ENCODE measurements around the gene NEB. TPM values are rescaled to one million over a fixed set of nuclear protein-coding genes. Genes with fewer than 3 reads are reported as not detected.
"Not testable (repeated sequence)": the region's sequence is repeated elsewhere in the genome, so short reads cannot be mapped to it uniquely, and the experiment has no call there.

The NEB gene
- total and polyA plus RNA-seq, 2 experiments from 2014 or later = 0.40 to 1.2 TPM

- no peak for DNase-seq (ENCODE audit: low read depth in 1 of 2, low spot score in 1 of 2)
- TF ChIP-seq, protein P1, sequence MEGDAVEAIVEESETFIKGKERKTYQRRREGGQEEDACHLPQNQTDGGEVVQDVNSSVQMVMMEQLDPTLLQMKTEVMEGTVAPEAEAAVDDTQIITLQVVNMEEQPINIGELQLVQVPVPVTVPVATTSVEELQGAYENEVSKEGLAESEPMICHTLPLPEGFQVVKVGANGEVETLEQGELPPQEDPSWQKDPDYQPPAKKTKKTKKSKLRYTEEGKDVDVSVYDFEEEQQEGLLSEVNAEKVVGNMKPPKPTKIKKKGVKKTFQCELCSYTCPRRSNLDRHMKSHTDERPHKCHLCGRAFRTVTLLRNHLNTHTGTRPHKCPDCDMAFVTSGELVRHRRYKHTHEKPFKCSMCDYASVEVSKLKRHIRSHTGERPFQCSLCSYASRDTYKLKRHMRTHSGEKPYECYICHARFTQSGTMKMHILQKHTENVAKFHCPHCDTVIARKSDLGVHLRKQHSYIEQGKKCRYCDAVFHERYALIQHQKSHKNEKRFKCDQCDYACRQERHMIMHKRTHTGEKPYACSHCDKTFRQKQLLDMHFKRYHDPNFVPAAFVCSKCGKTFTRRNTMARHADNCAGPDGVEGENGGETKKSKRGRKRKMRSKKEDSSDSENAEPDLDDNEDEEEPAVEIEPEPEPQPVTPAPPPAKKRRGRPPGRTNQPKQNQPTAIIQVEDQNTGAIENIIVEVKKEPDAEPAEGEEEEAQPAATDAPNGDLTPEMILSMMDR (IDR thresholded peaks at IDR 0.05; ENCODE audit: low read depth, low read length) = no peak
- H3K4me1 ChIP-seq (ENCODE audit: low read depth) = peaks cover 37% of the 10 kb centered on the region
- H3K9me3 ChIP-seq (ENCODE audit: low read depth) = no peaks in the 10 kb centered on the region
- no peaks in the 10 kb centered on the region for H3K27me3 ChIP-seq
- no peak overlapping the region for H3K27ac ChIP-seq
- no peaks in the 10 kb centered on the region for H3K36me3 ChIP-seq
- H3K4me3 ChIP-seq = no peak overlapping the region
Measured at GRCh38 chr2:151758744-151759143, 24.5 kb upstream of the NEB start.

GRCh38 chr2:151757861-151758260 lies 23.6 kb upstream of the NEB start:
- peaks cover 37% of the 10 kb centered on the region for H3K4me1 ChIP-seq (ENCODE audit: low read depth)
- no peaks in the 10 kb centered on the region for H3K9me3 ChIP-seq (ENCODE audit: low read depth)
- H3K27me3 ChIP-seq = no peaks in the 10 kb centered on the region
- H3K36me3 ChIP-seq = no peaks in the 10 kb centered on the region
- no peak overlapping the region for H3K4me3 ChIP-seq
- TF ChIP-seq, protein P1 (IDR thresholded peaks at IDR 0.05; ENCODE audit: low read depth, low read length) = no peak
- H3K27ac ChIP-seq = no peak overlapping the region
- peak in 1 of 2 donors; percentile 45 for DNase-seq (ENCODE audit: low read depth in 1 of 2, low spot score in 1 of 2)

- H3K27me3 ChIP-seq = no peaks in the 10 kb centered on the region
- TF ChIP-seq, protein P1 (IDR thresholded peaks at IDR 0.05; ENCODE audit: low read depth, low read length) = no peak
- no peak overlapping the region for H3K4me3 ChIP-seq
- peaks cover 37% of the 10 kb centered on the region for H3K4me1 ChIP-seq (ENCODE audit: low read depth)
- no peaks in the 10 kb centered on the region for H3K9me3 ChIP-seq (ENCODE audit: low read depth)
- no peak overlapping the region for H3K27ac ChIP-seq
- H3K36me3 ChIP-seq = no peaks in the 10 kb centered on the region
- DNase-seq (ENCODE audit: low read depth in 1 of 2, low spot score in 1 of 2) = peak in 1 of 2 donors; percentile 83
Measured at GRCh38 chr2:151756820-151757219, 22.5 kb upstream of the NEB start.

DNA sequence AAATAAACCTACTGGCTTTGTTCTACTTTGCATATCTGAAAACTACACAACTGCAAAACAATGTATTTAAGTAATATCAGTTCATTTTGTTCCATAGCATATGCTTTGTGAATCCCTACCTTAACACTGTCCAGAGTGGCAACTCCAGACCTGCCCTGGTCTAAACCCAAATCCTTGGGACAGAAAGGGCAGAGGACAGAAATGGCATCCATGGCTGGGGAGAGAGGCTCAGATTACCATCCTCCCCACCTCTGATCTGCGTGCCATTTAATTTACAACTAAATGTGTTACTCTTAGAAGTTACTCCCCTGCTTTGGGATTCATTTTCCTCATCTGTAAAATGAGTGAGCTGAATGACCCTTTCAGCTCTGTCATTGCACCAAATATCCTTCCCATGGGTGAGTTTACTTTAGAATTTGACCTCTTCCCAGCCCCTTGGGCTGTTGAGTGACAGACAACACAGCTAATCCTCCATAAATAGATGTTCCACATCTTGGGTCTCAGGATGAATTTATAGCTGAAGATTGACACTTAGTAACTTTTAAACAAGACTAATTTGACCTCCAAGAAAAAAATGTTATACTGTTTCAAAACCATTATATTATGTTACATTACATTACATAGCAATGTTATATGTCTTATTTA lies 20.1 kb upstream of the NEB start:
- Histone ChIP-seq H3K4me1 (ENCODE audit: low read depth) (peaks cover 37% of the 10 kb centered on the region), H3K27ac (no peak overlapping the region), H3K36me3 (no peaks in the 10 kb centered on the region), H3K4me3 (no peak overlapping the region), H3K9me3 (ENCODE audit: low read depth) (no peaks in the 10 kb centered on the region), H3K27me3 (no peaks in the 10 kb centered on the region)
- TF ChIP-seq, protein P1 (IDR thresholded peaks at IDR 0.05; ENCODE audit: low read depth, low read length) = no peak
- DNase-seq (ENCODE audit: low read depth in 1 of 2, low spot score in 1 of 2) = no peak

DNA sequence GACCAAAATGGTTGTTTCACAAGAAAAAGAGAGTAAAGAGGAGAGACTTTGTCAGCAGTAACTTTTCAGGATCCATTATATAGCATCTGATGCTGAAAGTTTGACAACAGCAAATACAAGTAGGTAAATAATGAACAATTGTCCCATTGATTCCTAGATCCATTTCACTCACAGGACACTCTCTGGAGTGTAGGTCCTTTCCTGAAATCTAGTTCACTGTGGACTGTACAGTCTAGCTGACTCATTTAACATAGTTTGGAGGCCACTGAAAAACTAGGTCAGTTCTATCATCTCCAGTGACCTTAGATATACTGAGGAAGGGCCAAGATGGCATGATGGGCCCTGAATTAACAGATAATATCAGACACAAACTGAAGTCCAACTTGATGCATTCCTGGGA lies 19.3 kb upstream of the NEB start:
- TF ChIP-seq, protein P1 (IDR thresholded peaks at IDR 0.05; ENCODE audit: low read depth, low read length) = no peak

GRCh38 chr2:151745261-151745660 lies 11.0 kb upstream of the NEB start:
- H3K27me3 ChIP-seq; H3K36me3 ChIP-seq; H3K4me1 ChIP-seq (ENCODE audit: low read depth); DNase-seq (ENCODE audit: low read depth in 1 of 2, low spot score in 1 of 2); H3K4me3 ChIP-seq; H3K9me3 ChIP-seq (ENCODE audit: low read depth); H3K27ac ChIP-seq: not testable (repeated sequence)

More for the DNA sequence above, 19.3 kb upstream of the NEB start:
- peaks cover 37% of the 10 kb centered on the region for H3K4me1 ChIP-seq (ENCODE audit: low read depth)
- no peak for DNase-seq (ENCODE audit: low read depth in 1 of 2, low spot score in 1 of 2)
- H3K9me3 ChIP-seq (ENCODE audit: low read depth) = no peaks in the 10 kb centered on the region
- no peak overlapping the region for H3K27ac ChIP-seq
- H3K27me3 ChIP-seq = no peaks in the 10 kb centered on the region
- no peaks in the 10 kb centered on the region for H3K36me3 ChIP-seq
- H3K4me3 ChIP-seq = no peak overlapping the region
